GM21423 (cell line): ENCODE results near the gene HEPACAM2.

Experiments
- ATAC-seq: cut with Tn5 transposase; IDR thresholded peaks from one replicate; pipeline ENCODE4 v1.9.1; 2021; ENCODE audit warnings: mild to moderate bottlenecking, moderate library complexity; ENCODE audit not compliant: unreplicated experiment

The HEPACAM2 gene

DNA sequence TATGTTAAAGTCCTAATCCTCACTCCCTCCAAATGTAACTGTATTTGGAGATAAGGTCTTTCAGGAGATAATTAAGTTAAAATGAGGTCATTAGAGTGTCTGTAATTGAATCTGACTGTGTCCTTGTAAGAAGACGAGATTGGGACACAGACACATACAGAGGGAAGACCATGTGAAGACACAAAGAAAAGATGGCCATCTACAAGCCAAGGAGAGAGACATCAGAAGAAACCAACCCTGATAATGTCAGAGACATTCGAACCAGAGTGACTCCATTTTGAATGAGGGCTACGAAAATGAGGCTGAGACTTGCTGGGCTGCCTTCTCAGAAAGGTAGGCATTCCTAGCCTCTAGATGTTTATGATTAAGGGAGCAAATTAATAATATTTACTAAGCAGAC, 77.5 kb downstream of the HEPACAM2 start:
- ATAC-seq: no peak

DNA sequence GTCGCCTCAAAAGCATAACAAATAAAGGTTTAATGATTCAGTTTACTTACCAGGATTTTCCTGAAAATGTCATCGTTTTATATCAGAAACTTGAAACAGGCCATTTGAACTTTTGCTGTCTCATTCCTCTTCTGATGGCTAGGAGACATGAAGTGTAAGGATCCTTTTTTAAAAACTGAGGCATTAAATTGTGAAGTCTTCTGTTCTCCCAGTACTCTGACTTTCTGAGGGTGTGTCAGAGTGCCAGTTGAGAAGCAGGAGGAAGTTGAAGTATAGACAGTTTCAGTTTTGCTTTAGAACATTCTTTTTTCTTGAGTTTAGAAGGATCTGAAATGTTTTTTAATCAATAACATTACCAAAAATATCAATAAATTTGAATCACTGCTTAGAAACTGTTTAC, 78.1 kb downstream of the HEPACAM2 start, which contains the start of gene SAMD9L:
SAMD9L (minus strand) TSS at position 242 of the 400 bp plus-strand sequence. CDS start 12,414 bp downstream, outside the sequence.
- peak; percentile 62 for ATAC-seq

DNA sequence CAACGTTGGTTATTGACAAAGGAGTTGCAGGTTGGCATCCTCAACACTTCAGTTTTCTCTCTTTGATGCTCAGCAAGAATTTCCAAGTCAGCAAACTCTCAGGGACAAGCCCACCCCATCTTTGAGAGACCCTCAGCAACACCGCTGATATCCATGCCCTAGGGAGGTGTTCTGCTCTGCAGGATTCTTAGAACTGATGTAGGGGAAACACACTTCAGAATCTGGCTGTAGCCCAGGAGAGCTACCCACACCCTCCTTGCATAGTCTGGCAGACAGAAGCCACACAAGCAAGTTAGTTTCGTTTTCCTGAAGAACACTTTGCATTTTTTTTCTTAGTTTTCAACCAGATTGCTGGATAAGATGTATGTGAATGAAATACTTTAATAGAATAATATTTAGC, 78.9 kb downstream of the HEPACAM2 start:
- peak; percentile 81 for ATAC-seq

DNA sequence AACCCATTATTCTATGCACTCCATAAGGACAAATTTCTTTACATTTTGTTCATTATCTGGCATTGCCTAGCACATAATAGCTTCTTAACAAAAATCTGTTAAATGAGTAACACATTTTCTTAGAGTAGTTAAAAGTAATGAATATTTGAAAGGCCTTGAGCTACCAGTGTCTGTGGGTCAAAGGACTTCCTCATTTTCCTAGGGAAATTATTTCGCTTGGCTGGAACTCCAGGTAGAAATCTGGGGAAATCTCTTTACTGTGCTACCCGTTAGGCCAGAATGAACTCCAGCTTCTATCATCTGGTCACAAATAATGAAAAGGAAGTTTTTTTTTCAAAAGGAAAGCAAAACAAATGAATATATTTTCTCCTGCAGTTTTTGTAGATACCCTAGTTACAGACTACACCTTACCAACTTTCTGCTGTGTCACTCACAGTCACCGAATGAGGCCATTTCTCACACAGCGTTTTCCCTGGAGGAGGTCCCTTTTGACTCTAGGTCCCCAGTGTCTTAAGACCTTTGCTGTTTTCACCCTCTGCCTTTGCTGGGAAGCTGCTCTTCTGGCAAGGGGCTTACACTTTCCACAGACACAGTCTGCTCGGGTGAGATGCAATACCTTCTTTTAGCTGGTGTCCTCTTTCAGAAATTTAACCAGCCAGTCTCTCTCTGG, 79.7 kb downstream of the HEPACAM2 start:
- peak; percentile 32 for ATAC-seq

DNA sequence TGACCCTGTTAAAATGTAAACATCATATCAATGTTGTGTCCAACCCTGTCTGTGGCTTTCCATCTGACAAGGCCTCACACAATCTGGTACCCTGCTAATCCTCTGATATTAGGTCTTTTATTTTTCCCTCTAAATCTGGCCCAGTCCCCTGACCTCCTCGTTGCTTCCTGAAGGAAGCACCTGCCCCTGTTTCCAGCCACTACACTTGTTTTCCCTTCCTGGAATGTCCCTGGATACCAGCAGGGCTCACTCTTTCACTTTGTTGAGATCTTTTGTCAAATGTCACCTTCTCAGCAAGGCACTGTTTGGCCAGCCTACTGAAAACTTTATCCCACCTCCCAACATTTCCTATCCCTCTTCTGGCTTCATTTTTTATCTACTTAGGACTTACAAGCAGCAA, 80.2 kb downstream of the HEPACAM2 start:
- ATAC-seq: no peak

DNA sequence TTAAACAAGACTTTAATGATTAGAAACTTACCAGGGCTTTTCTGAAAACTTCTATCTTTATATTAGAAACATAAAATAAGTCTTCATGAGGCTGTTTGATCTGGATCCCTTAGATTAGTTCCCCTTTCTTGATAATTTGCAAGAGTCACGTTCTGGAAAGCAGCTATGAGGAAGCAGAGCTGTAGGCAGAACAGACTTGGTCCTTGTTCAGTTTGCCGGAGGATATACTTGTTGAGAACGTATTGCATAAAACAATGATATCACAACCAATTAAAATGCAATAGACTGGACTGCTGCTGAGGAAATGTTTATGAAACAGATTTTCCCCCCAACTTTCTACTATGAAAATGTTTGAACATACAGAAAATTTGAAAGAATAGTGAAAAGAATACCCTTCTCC, 80.9 kb downstream of the HEPACAM2 start:
- no peak for ATAC-seq

DNA sequence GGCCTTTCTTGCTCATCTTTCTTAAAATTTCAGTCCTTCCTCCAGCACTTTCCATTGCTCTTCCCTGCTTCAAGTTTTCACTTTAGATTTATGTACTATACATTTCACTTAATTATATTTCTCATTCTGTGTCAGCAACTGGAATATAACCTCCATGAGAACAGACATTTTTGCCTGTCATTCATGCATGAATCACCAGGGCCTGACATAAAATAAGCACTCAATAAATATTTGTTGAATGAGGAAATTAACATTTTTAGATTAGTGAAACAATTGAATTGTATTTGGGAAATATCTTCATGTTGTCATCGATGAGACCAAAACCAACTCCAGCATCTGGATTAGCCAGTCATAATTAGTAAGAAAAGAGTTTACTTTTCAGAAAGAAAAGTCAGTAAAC, 84.1 kb downstream of the HEPACAM2 start:
- no peak for ATAC-seq

DNA sequence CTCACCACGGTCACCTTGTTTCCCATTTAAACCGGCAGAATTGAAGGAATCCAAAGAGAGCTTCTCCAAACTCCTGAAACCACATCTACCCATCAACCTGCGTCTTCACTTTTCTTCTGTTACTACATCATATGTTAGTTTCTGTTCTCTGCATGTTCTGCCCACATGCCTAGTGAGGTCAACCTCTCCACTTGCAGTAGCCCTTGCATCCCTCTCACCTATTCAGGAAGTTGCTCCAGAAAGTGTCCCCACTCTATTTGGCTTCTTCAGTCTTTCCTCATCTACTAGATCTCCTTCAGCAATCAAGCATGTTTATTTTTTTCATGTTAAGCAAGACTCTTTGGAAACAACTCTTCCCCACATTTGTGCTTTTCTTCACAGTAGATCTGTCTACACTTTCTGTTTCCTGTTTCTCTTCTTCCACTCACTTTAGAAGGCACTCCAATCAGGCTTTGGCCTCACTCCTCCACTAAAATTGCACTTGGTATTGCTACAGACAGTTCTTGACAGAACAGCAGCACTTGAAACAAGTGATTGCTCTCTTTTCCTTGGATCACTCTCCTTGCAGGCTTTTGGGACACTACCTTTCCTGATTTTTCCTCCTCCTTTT, 85.6 kb downstream of the HEPACAM2 start:
- no peak for ATAC-seq

DNA sequence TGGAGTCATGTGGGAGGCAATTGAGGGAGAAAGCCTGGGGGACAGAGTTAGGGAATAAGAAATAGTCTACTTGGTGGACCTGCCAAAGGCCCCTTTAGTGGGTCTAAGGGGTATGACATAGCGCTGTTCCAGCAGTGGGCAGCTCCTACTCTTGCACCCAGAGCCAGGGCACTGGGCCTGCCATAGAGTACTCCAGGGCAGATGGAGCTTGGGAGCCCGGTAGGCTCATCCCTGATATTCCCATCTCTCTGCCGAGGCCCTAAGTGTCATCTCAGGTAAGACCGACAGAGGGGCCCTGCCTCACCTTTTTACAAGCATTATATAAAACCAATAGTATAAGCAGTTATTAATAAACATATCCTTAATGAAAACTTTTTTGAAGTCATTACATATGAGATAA, 87.7 kb downstream of the HEPACAM2 start:
- ATAC-seq: no peak
